ENCODE measurements around the gene GAS1. TPM values are rescaled to one million over a fixed set of nuclear protein-coding genes. Genes with fewer than 3 reads are reported as not detected.

Gene GAS1
- total and polyA plus RNA-seq, 4 donors, result 0.46 to 7.4 (median 1.1) TPM

GRCh38 chr9:86960938-86961337, 13.6 kb upstream of the GAS1 start:
- 75% methylated on average over 6 of the region's 6 CpGs for WGBS
- no peak overlapping the region for H3K9ac ChIP-seq (ENCODE audit: low read depth in 1 of 2, low read length in 2 of 2)
- TF ChIP-seq ZBTB33 (IDR thresholded peaks at IDR 0.05) (no peak), HNF4A (conservative IDR thresholded peaks at IDR 0.05) (no peak), FOXA2 (IDR thresholded peaks at IDR 0.05) (no peak), REST (IDR thresholded peaks at IDR 0.05) (no peak), NR2F2 (IDR thresholded peaks at IDR 0.05) (no peak), FOXA1 (IDR thresholded peaks at IDR 0.05) (no peak), ATF3 (IDR thresholded peaks at IDR 0.05) (no peak), GABPA (IDR thresholded peaks at IDR 0.05 in 1 of 2, conservative IDR thresholded peaks at IDR 0.05 in 1 of 2) (no peak), TAF1 (conservative IDR thresholded peaks at IDR 0.05) (no peak), JUND (IDR thresholded peaks at IDR 0.05) (no peak), SP1 (IDR thresholded peaks at IDR 0.05) (no peak), EGR1 (IDR thresholded peaks at IDR 0.05; ENCODE audit: low read depth in 2 of 2) (no peak), CTCF (IDR thresholded peaks at IDR 0.05; ENCODE audit: low read depth, low read length, missing input control) (no peak)
- H3K36me3 ChIP-seq (ENCODE audit: control insufficient read depth in 4 of 4, insufficient read depth in 3 of 4, low read depth in 1 of 4, low read length in 3 of 4), result no peaks in the 10 kb centered on the region
- H3K27me3 ChIP-seq (ENCODE audit: control insufficient read depth in 4 of 4, insufficient read depth in 4 of 4, low read length in 3 of 4), result peaks cover 0 to 10% (median 0%) of the 10 kb centered on the region in 4 donors
- DNase-seq (ENCODE audit: low spot score), result no peak
- no peaks in the 10 kb centered on the region for H3K4me1 ChIP-seq (ENCODE audit: control insufficient read depth in 4 of 4, insufficient read depth in 4 of 4, low read length in 3 of 4)
- H3K27ac ChIP-seq (ENCODE audit: low read depth in 1 of 2, low read length in 2 of 2), result no peak overlapping the region
- no peak overlapping the region for H3K4me3 ChIP-seq (ENCODE audit: low read depth in 1 of 3, low read length in 3 of 3)
- no peaks in the 10 kb centered on the region for H3K9me3 ChIP-seq (ENCODE audit: control insufficient read depth in 4 of 4, low read length in 3 of 4)

GRCh38 chr9:86958203-86958602, 10.9 kb upstream of the GAS1 start:
- Histone ChIP-seq H3K4me1 (ENCODE audit: control insufficient read depth in 4 of 4, insufficient read depth in 4 of 4, low read length in 3 of 4) (no peaks in the 10 kb centered on the region), H3K9me3 (ENCODE audit: control insufficient read depth in 4 of 4, low read length in 3 of 4) (no peaks in the 10 kb centered on the region), H3K9ac (ENCODE audit: low read depth in 1 of 2, low read length in 2 of 2) (no peak overlapping the region), H3K27ac (ENCODE audit: low read depth in 1 of 2, low read length in 2 of 2) (no peak overlapping the region), H3K27me3 (ENCODE audit: control insufficient read depth in 4 of 4, insufficient read depth in 4 of 4, low read length in 3 of 4) (peaks cover 0 to 10% (median 0%) of the 10 kb centered on the region in 4 donors), H3K4me3 (ENCODE audit: low read depth in 1 of 3, low read length in 3 of 3) (no peak overlapping the region), H3K36me3 (ENCODE audit: control insufficient read depth in 4 of 4, insufficient read depth in 3 of 4, low read depth in 1 of 4, low read length in 3 of 4) (no peaks in the 10 kb centered on the region)
- DNase-seq (ENCODE audit: low spot score), result no peak
- WGBS, result 89% methylated on average over 1 of the region's 1 CpG
- TF ChIP-seq RXRA (IDR thresholded peaks at IDR 0.05) (no peak), ZBTB33 (IDR thresholded peaks at IDR 0.05) (no peak), REST (IDR thresholded peaks at IDR 0.05) (no peak), FOXA1 (IDR thresholded peaks at IDR 0.05) (no peak), JUND (IDR thresholded peaks at IDR 0.05) (no peak), TAF1 (conservative IDR thresholded peaks at IDR 0.05) (no peak), CTCF (IDR thresholded peaks at IDR 0.05; ENCODE audit: low read depth, low read length, missing input control) (no peak), RAD21 (IDR thresholded peaks at IDR 0.05) (no peak), SP1 (IDR thresholded peaks at IDR 0.05) (no peak), HNF4A (conservative IDR thresholded peaks at IDR 0.05) (no peak), GABPA (IDR thresholded peaks at IDR 0.05 in 1 of 2, conservative IDR thresholded peaks at IDR 0.05 in 1 of 2) (no peak), EGR1 (IDR thresholded peaks at IDR 0.05; ENCODE audit: low read depth in 2 of 2) (no peak)

Data from liver (tissue), 9 donors.